AG09309 (cell line): ENCODE data around the gene CYP27A1.

Source experiments
- DNase-seq: peaks from one replicate; pipeline ENCODE4 v3.0.0-alpha.2; 2010; ENCODE audit warnings: low read depth
- H3K4me3 ChIP-seq: 2 replicates; pipeline ENCODE4 v1.5.1; 2011; ENCODE audit warnings: mild to moderate bottlenecking, low read depth, low read length, moderate library complexity; ENCODE audit not compliant: control insufficient read depth
- TF ChIP-seq, protein P1 (sequence below): IDR thresholded peaks from 2 replicates; pipeline ENCODE4 v1.5.1; 2011; ENCODE audit warnings: mild to moderate bottlenecking, low read depth, low read length, inconsistent platforms; ENCODE audit not compliant: insufficient read depth, control insufficient read depth; ENCODE audit errors: missing control alignments

CYP27A1 gene

GRCh38 chr2:218773881-218774280 is 8.1 kb upstream of the CYP27A1 start:
- TF ChIP-seq, protein P1, sequence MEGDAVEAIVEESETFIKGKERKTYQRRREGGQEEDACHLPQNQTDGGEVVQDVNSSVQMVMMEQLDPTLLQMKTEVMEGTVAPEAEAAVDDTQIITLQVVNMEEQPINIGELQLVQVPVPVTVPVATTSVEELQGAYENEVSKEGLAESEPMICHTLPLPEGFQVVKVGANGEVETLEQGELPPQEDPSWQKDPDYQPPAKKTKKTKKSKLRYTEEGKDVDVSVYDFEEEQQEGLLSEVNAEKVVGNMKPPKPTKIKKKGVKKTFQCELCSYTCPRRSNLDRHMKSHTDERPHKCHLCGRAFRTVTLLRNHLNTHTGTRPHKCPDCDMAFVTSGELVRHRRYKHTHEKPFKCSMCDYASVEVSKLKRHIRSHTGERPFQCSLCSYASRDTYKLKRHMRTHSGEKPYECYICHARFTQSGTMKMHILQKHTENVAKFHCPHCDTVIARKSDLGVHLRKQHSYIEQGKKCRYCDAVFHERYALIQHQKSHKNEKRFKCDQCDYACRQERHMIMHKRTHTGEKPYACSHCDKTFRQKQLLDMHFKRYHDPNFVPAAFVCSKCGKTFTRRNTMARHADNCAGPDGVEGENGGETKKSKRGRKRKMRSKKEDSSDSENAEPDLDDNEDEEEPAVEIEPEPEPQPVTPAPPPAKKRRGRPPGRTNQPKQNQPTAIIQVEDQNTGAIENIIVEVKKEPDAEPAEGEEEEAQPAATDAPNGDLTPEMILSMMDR = no peak
- no peak overlapping the region for H3K4me3 ChIP-seq
- DNase-seq = no peak

DNA sequence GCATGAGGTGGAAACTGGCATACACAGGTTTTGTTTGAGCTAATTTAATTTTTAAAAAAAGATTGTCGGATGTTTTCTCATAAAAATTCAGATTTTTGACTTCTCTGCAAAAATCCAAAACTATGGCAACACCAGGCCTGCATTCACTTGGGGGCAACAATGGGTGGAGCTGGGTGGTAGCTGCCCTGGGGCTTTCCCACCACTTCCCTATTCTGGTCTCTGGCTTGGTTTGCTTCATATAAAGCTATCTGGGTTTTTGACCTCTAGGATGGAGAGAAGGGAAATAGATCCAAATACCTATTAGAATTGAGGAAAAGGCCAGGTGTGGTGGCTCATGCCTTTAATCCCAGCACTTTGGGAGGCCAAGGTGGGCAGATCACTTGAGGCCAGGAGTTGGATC is 5.5 kb upstream of the CYP27A1 start:
- TF ChIP-seq, protein P1 = no peak
- H3K4me3 ChIP-seq = no peak overlapping the region
- no peak for DNase-seq

GRCh38 chr2:218777276-218777990 is 4.5 kb upstream of the CYP27A1 start:
- no peak overlapping the region for H3K4me3 ChIP-seq
- no peak for DNase-seq
- TF ChIP-seq, protein P1 = no peak

DNA sequence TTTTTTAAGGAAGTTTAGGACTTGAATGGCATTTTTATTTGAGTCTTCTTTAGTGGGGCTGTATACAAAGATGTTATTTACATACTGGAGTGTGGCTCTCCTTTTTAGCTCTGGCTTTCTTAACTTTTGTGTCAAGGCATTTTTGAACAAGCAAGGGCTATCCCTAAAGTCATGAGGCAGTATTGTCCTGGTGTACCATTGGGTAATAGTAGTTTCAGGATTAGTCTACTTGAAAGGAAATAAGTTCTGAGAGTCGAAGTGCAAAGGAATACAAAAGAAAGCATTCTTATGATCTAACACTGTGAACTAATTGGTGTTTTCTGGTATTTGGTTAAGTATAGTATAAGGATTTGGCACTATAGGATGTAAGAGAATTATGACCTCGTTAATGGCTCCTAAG is 1.9 kb upstream of the CYP27A1 start:
- no peak overlapping the region for H3K4me3 ChIP-seq
- TF ChIP-seq, protein P1 = no peak
- no peak for DNase-seq

DNA sequence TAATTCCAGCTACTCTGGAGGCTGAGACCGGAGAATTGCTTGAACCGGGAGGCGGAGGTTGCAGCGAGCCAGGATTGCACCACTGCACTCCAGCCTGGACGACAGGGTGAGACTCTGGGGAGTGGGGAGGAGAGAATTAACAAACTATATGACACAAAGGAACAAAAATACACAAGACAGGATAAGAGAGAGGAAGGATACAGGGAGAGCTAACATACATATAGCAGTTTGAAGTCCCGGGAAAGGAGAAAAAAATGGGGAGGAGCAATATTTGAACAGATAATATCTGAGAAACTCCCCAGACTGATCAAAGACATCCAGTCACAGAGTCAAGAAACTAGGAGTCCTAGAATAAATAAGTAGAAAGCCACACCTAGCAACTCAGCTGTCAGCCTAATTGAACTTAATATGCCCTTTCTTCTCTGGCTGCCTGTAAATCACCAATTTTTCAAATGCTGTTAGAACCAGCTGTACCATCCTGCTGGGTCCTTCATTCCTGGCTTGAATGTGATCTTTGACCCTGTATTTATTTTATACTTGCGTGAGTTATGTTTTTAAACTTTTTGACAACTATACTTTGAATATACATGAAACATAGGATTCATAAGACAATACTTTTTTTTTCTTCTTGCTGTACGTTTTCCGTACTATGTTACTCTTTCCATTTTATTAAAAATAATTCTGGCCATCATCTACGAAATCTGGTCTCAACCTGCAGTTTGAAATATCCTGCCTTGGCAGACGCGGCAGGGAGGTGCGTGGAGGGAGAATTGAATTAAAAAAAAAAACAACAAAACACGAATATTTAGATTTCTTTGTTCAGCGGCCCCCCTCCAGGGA is 876 bp upstream of the CYP27A1 start:
- peak overlapping the region; percentile 39 for H3K4me3 ChIP-seq
- no peak for DNase-seq
- TF ChIP-seq, protein P1 = no peak

- DNase-seq = no peak
- peak overlapping the region; percentile 39 for H3K4me3 ChIP-seq
Observed at GRCh38 chr2:218782528-218782844, 539 bp downstream of the CYP27A1 start.

More at GRCh38 chr2:218782528-218782844, 539 bp downstream of the CYP27A1 start:
- TF ChIP-seq, protein P1 = no peak
